Islet of Langerhans (tissue), 1 donor: ENCODE results near the gene SIK3.
"Not testable (repeated sequence)": the region's sequence is repeated elsewhere in the genome, so short reads cannot be mapped to it uniquely, and the experiment has no call there.

Experiments
- FAIRE-seq: peaks from one replicate; lab custom pipeline; 2011; peaks lifted over from hg19 to GRCh38; lab: Jason Lieb, UNC

The SIK3 gene

GRCh38 chr11:117098269-117099232, at the start of gene SIK3:
Gene SIK3 (minus strand): TSS chr11:117098428. CDS start chr11:117098415, 13 bp downstream.
- FAIRE-seq = no peak

GRCh38 chr11:117146521-117146920, 48.3 kb upstream of the SIK3 start:
- FAIRE-seq = no peak

- no peak for FAIRE-seq
These were observed 47.1 kb upstream of the SIK3 start for GRCh38 chr11:117145393-117145761.

- peak; percentile 13 for FAIRE-seq
These were observed 46.5 kb upstream of the SIK3 start for GRCh38 chr11:117144477-117145392.

GRCh38 chr11:117143871-117144476, 45.7 kb upstream of the SIK3 start, which contains the start of gene PAFAH1B2:
Gene PAFAH1B2 (plus strand): TSS chr11:117144287. CDS start chr11:117152448, 8,161 bp downstream.
- FAIRE-seq = no peak

GRCh38 chr11:117143390-117143789, 45.2 kb upstream of the SIK3 start:
- FAIRE-seq = no peak

GRCh38 chr11:117137223-117138086, 39.2 kb upstream of the SIK3 start:
- FAIRE-seq = not testable (repeated sequence)

- not testable (repeated sequence) for FAIRE-seq
These were observed 36.8 kb upstream of the SIK3 start for GRCh38 chr11:117134979-117135378.

GRCh38 chr11:117134431-117134830, 36.2 kb upstream of the SIK3 start:
- no peak for FAIRE-seq

GRCh38 chr11:117130879-117131278, 32.7 kb upstream of the SIK3 start:
- FAIRE-seq = no peak

GRCh38 chr11:117130396-117130795, 32.2 kb upstream of the SIK3 start:
- FAIRE-seq = not testable (repeated sequence)

- no peak for FAIRE-seq
These were observed 30.1 kb upstream of the SIK3 start for GRCh38 chr11:117128289-117128688.

- no peak for FAIRE-seq
These were observed 29.1 kb upstream of the SIK3 start for GRCh38 chr11:117127171-117127901.

- FAIRE-seq = no peak
These were observed 28.2 kb upstream of the SIK3 start for GRCh38 chr11:117126223-117126965.

- FAIRE-seq = no peak
These were observed 24.3 kb upstream of the SIK3 start for GRCh38 chr11:117122556-117122955.

GRCh38 chr11:117121176-117121575, 22.9 kb upstream of the SIK3 start:
- FAIRE-seq = no peak

GRCh38 chr11:117117681-117118080, 19.5 kb upstream of the SIK3 start:
- FAIRE-seq = no peak

GRCh38 chr11:117112939-117113338, 14.7 kb upstream of the SIK3 start:
- FAIRE-seq = not testable (repeated sequence)

GRCh38 chr11:117112497-117112896, 14.3 kb upstream of the SIK3 start:
- not testable (repeated sequence) for FAIRE-seq
